Lower lobe of right lung (tissue), 2 donors: Measurements from ENCODE around the gene CEP72. TPM values are rescaled to one million over a fixed set of nuclear protein-coding genes. Genes with fewer than 3 reads are reported as not detected.

Experiments used
- ATAC-seq, 2 donors: fragments of 200-7000 bp; cut with Tn5 transposase; one replicate each; pipeline ENCODE4 v1.9.1; 2020 to 2022; ENCODE audit warnings: mild to moderate bottlenecking in 2 of 2, moderate library complexity in 2 of 2
- DNase-seq: peaks from one replicate; pipeline ENCODE4 v3.0.0-alpha.2; 2020
- H3K27ac ChIP-seq: fragments of 200-600 bp; one replicate; pipeline ENCODE4 v1.8.0; 2022
- H3K27me3 ChIP-seq: fragments of 200-600 bp; one replicate; pipeline ENCODE4 v1.8.0; 2022; ENCODE audit warnings: low read depth
- H3K36me3 ChIP-seq: fragments of 200-600 bp; one replicate; pipeline ENCODE4 v1.8.0; 2022; ENCODE audit warnings: mild to moderate bottlenecking
- H3K4me1 ChIP-seq: fragments of 200-600 bp; one replicate; pipeline ENCODE4 v1.8.0; 2022
- H3K4me3 ChIP-seq: fragments of 200-600 bp; one replicate; pipeline ENCODE4 v1.8.0; 2022; ENCODE audit warnings: mild to moderate bottlenecking
- H3K9me3 ChIP-seq: fragments of 200-600 bp; one replicate; pipeline ENCODE4 v1.8.0; 2022
- CTCF ChIP-seq: fragments of 200-600 bp; IDR thresholded peaks from one replicate; pipeline ENCODE4 v1.8.0; 2022; ENCODE audit warnings: antibody characterized with exemption, mild to moderate bottlenecking
- intact Hi-C: fragments of 100-400 bp; cut with DNase I; formaldehyde crosslinking; loops from one replicate; pipeline ENCODE4 v1.11.0; 2022
- total RNA-seq: library from RNA; stranded (reverse); fragmentation: NEBNext Ultra II Directional; extraction: Animal tissue kit (Norgen Biotek cat#: 25700); gene quantifications from one replicate; pipeline ENCODE4 v1.2.1, GENCODE V29; 2021
- donor health status: DM: no; HTN: yes; CAD: no; lungs with severe emphysema.

CEP72 gene
- total RNA-seq, 1 donor from 2014 or later = 10.6 TPM

- H3K4me1 ChIP-seq = no peaks in the 10 kb centered on the region
- H3K4me3 ChIP-seq = no peak overlapping the region
- H3K27ac ChIP-seq = no peak overlapping the region
- peaks cover 66% of the 10 kb centered on the region for H3K27me3 ChIP-seq
- DNase-seq = no peak
- H3K9me3 ChIP-seq = no peaks in the 10 kb centered on the region
- intact Hi-C loops = no loop called here
- no peak for ATAC-seq
- TF ChIP-seq CTCF = no peak
- no peaks in the 10 kb centered on the region for H3K36me3 ChIP-seq
These were observed 43.9 kb upstream of the CEP72 start for GRCh38 chr5:568061-568781.

GRCh38 chr5:568809-569208 is 43.3 kb upstream of the CEP72 start:
- Histone ChIP-seq H3K4me1 (no peaks in the 10 kb centered on the region), H3K27me3 (peaks cover 67% of the 10 kb centered on the region), H3K4me3 (no peak overlapping the region), H3K9me3 (no peaks in the 10 kb centered on the region), H3K36me3 (no peaks in the 10 kb centered on the region), H3K27ac (no peak overlapping the region)
- ATAC-seq (no peak), DNase-seq (no peak)
- no peak for TF ChIP-seq CTCF
- intact Hi-C loops = no loop called here

- DNase-seq (no peak), ATAC-seq (no peak)
- Histone ChIP-seq H3K9me3 (no peaks in the 10 kb centered on the region), H3K27ac (no peak overlapping the region), H3K27me3 (peaks cover 73% of the 10 kb centered on the region), H3K4me1 (no peaks in the 10 kb centered on the region), H3K36me3 (no peaks in the 10 kb centered on the region), H3K4me3 (no peak overlapping the region)
- no peak for TF ChIP-seq CTCF
- intact Hi-C loops = no loop called here
These were observed 42.7 kb upstream of the CEP72 start for GRCh38 chr5:569358-569867.

DNA sequence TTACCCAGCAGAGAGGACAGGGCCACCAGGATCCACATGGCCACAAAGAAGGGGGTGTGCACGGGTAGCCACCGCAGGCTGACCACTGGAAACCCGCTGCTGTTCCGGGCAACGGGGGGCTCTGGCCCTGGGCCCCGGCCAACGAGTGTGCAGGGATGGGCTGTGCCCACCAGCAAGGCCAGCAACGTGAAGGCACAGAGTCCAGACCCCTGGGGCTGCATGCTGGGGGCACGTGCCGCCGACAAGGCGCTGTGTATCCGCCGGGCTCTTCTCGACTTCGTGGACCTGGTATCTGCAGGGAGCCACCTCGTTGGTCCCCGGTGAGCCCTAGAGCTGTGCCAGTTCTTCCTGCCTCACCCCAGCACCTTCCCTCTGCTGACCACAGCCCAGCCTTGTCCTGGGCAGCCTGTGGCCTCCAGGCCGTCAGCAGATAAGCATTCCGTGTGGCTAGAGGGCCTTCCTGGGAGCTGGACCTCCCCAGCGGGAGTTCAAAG is 42.2 kb upstream of the CEP72 start:
- Histone ChIP-seq H3K27ac (no peak overlapping the region), H3K27me3 (peaks cover 73% of the 10 kb centered on the region), H3K9me3 (no peaks in the 10 kb centered on the region), H3K4me3 (no peak overlapping the region), H3K4me1 (no peaks in the 10 kb centered on the region), H3K36me3 (no peaks in the 10 kb centered on the region)
- DNase-seq (no peak), ATAC-seq (no peak)
- intact Hi-C loops = no loop called here
- TF ChIP-seq CTCF = no peak

DNA sequence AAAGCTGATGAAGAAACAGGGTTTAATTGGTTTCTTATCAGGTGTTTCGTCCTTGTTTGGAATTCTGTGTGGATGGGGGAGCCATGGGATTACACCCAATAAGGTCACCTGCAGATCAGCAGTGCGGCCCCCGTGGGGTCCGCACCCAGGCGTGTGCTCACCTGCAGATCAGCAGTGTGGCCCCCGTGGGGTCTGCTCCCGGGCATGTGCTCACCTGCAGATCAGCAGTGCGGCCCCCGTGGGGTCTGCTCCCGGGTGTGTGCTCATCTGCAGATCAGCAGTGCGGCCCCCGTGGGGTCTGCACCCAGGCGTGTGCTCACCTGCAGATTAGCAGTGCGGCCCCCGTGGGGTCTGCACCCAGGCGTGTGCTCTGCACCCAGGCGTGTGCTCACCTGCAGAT is 41.7 kb upstream of the CEP72 start:
- H3K27me3 ChIP-seq = peaks cover 75% of the 10 kb centered on the region
- TF ChIP-seq CTCF = no peak
- intact Hi-C loops = no loop called here
- H3K9me3 ChIP-seq = no peaks in the 10 kb centered on the region
- no peaks in the 10 kb centered on the region for H3K36me3 ChIP-seq
- DNase-seq (no peak), ATAC-seq (no peak)
- no peak overlapping the region for H3K4me3 ChIP-seq
- H3K27ac ChIP-seq = no peak overlapping the region
- no peaks in the 10 kb centered on the region for H3K4me1 ChIP-seq
